IMR-90 (cell line): ENCODE data around the gene RXRB. TPM values are rescaled to one million over a fixed set of nuclear protein-coding genes. Genes with fewer than 3 reads are reported as not detected.

Experiments
- ATAC-seq: fragments of 200-7000 bp; cut with Tn5 transposase; 2 replicates; pipeline ENCODE4 v1.9.1; 2020; ENCODE audit warnings: low read depth, mild to moderate bottlenecking, moderate library complexity
- BruUV-seq: library from RNA; stranded (reverse); fragments of 400-500 nt; replicated peaks from 2 replicates; lab custom pipeline; 2021; lab: Mats Ljungman, UMichigan
- CTCF ChIA-PET: fragments of 300-600 bp; formaldehyde crosslinking; extraction: SDS; loops from one replicate; lab custom pipeline; 2021; ENCODE audit warnings: antibody characterized with exemption; lab: Yijun Ruan, JAX
- POLR2A ChIA-PET: fragments of 300-600 bp; sonication (Branson Sonifier 250); formaldehyde crosslinking; loops from one replicate; lab custom pipeline; 2022; ENCODE audit warnings: antibody characterized with exemption; ENCODE audit not compliant: unreplicated experiment; lab: Charles Lee
- DNase-seq: peaks from one replicate; pipeline ENCODE4 v3.0.0; 2013
- H2AFZ ChIP-seq: replicated peaks from 2 replicates; pipeline ENCODE3; 2013; ENCODE audit warnings: low read length, mild to moderate bottlenecking; ENCODE audit not compliant: poor library complexity
- H2AK5ac ChIP-seq: 2 replicates; pipeline ENCODE4 v1.6.1; 2013; ENCODE audit warnings: low read depth, low read length, inconsistent platforms
- H2AK9ac ChIP-seq: replicated peaks from 2 replicates; pipeline ENCODE3; 2013; ENCODE audit warnings: mild to moderate bottlenecking, low read depth, low read length, moderate library complexity; ENCODE audit not compliant: poor library complexity
- H2BK120ac ChIP-seq: 2 replicates; pipeline ENCODE4 v1.6.1; 2013; ENCODE audit warnings: low read depth, low read length, inconsistent platforms
- H2BK15ac ChIP-seq: 3 replicates; pipeline ENCODE4 v1.6.1; 2013; ENCODE audit warnings: low read depth, low read length, inconsistent platforms
- H2BK20ac ChIP-seq: 2 replicates; pipeline ENCODE4 v1.6.1; 2013; ENCODE audit warnings: low read depth, mild to moderate bottlenecking, inconsistent platforms, low read length, moderate library complexity
- H2BK5ac ChIP-seq: 2 replicates; pipeline ENCODE4 v1.6.1; 2013; ENCODE audit warnings: mild to moderate bottlenecking, low read depth, low read length, inconsistent platforms; ENCODE audit not compliant: poor library complexity, severe bottlenecking
- H3K14ac ChIP-seq: replicated peaks from 2 replicates; pipeline ENCODE4 v1.6.1; 2013; ENCODE audit warnings: low read depth, low read length, inconsistent platforms
- H3K18ac ChIP-seq: 2 replicates; pipeline ENCODE4 v1.6.1; 2013; ENCODE audit warnings: low read depth, low read length, control low read depth
- H3K23ac ChIP-seq: 2 replicates; pipeline ENCODE4 v1.6.1; 2013; ENCODE audit warnings: low read depth, low read length, inconsistent platforms
- H3K27ac ChIP-seq: 2 replicates; pipeline ENCODE4 v1.5.1; 2013; ENCODE audit warnings: mild to moderate bottlenecking, control low read depth, low read length; ENCODE audit not compliant: insufficient read depth
- H3K27me3 ChIP-seq: 2 replicates; pipeline ENCODE4 v1.6.1; 2013; ENCODE audit warnings: low read length; ENCODE audit not compliant: control insufficient read depth, insufficient read depth
- H3K36me3 ChIP-seq: 2 replicates; pipeline ENCODE4 v1.6.1; 2013; ENCODE audit warnings: low read length, mixed read lengths; ENCODE audit not compliant: control insufficient read depth, insufficient read depth
- H3K4ac ChIP-seq: 2 replicates; pipeline ENCODE4 v1.6.1; 2013; ENCODE audit warnings: low read depth, low read length, inconsistent platforms
- H3K4me1 ChIP-seq: 2 replicates; pipeline ENCODE4 v1.6.1; 2013; ENCODE audit warnings: low read length, mixed read lengths; ENCODE audit not compliant: control insufficient read depth, insufficient read depth
- H3K4me2 ChIP-seq: 2 replicates; pipeline ENCODE4 v1.6.1; 2013; ENCODE audit warnings: low read depth, mild to moderate bottlenecking, control low read depth, low read length, moderate library complexity
- H3K4me3 ChIP-seq: 2 replicates; pipeline ENCODE4 v1.5.1; 2013; ENCODE audit warnings: low read depth, mild to moderate bottlenecking, control low read depth, low read length, moderate library complexity; ENCODE audit not compliant: insufficient read depth
- H3K56ac ChIP-seq: 2 replicates; pipeline ENCODE4 v1.6.1; 2013; ENCODE audit warnings: low read length, inconsistent platforms; ENCODE audit not compliant: insufficient read depth; ENCODE audit errors: extremely low read depth
- H3K79me1 ChIP-seq, 2 experiments: 2 replicates each; pipeline ENCODE4 v1.6.1; 2013; ENCODE audit warnings: low read length in 2 of 2, inconsistent platforms in 1 of 2, low read depth in 1 of 2
- H3K9ac ChIP-seq: 2 replicates; pipeline ENCODE4 v1.6.1; 2013; ENCODE audit warnings: low read depth, low read length, control low read depth
- H3K9me1 ChIP-seq: 2 replicates; pipeline ENCODE4 v1.6.1; 2013; ENCODE audit warnings: low read length, inconsistent platforms; ENCODE audit not compliant: insufficient read depth
- H3K9me3 ChIP-seq: 2 replicates; pipeline ENCODE4 v1.6.1; 2013; ENCODE audit warnings: low read length; ENCODE audit not compliant: control insufficient read depth, insufficient read depth
- H4K20me1 ChIP-seq: 2 replicates; pipeline ENCODE4 v1.6.1; 2013; ENCODE audit warnings: low read length, inconsistent platforms; ENCODE audit not compliant: insufficient read depth
- H4K5ac ChIP-seq: 2 replicates; pipeline ENCODE4 v1.6.1; 2013; ENCODE audit warnings: mild to moderate bottlenecking, low read depth, low read length, control low read depth
- H4K8ac ChIP-seq, 2 experiments: 2 replicates each; pipeline ENCODE4 v1.6.1; 2013; ENCODE audit warnings: low read depth in 2 of 2, low read length in 2 of 2, control low read depth in 1 of 2, inconsistent platforms in 1 of 2
- H4K91ac ChIP-seq: 2 replicates; pipeline ENCODE4 v1.6.1; 2013; ENCODE audit warnings: low read depth, low read length, inconsistent platforms; ENCODE audit not compliant: insufficient read depth
- BHLHE40 ChIP-seq: fragments of 150-350 bp; IDR thresholded peaks from 2 replicates; pipeline ENCODE4 v1.6.1; 2016; ENCODE audit warnings: mild to moderate bottlenecking, low read depth, low read length
- CEBPB ChIP-seq: IDR thresholded peaks from 2 replicates; pipeline ENCODE4 v1.6.1; 2012; ENCODE audit warnings: low read depth, low read length, improper control_type of control experiment
- CHD1 ChIP-seq: IDR thresholded peaks from 2 replicates; pipeline ENCODE4 v1.6.1; 2012; ENCODE audit warnings: low read depth, low read length, improper control_type of control experiment
- CTCF ChIP-seq: conservative IDR thresholded peaks from 2 replicates; pipeline ENCODE4 v1.5.1; 2012; ENCODE audit warnings: mild to moderate bottlenecking, low read depth, low read length, improper control_type of control experiment
- ELK1 ChIP-seq: fragments of 150-350 bp; IDR thresholded peaks from 2 replicates; pipeline ENCODE4 v1.6.1; 2016; ENCODE audit warnings: low read depth, mild to moderate bottlenecking, low read length, moderate library complexity, borderline replicate concordance
- FOS ChIP-seq: fragments of 150-350 bp; IDR thresholded peaks from 2 replicates; pipeline ENCODE4 v1.6.1; 2016; ENCODE audit warnings: low read depth, low read length
- MAFK ChIP-seq: IDR thresholded peaks from 2 replicates; pipeline ENCODE4 v1.6.1; 2012; ENCODE audit warnings: low read depth, low read length, improper control_type of control experiment
- MAZ ChIP-seq: IDR thresholded peaks from 2 replicates; pipeline ENCODE4 v1.6.1; 2012; ENCODE audit warnings: low read depth, mild to moderate bottlenecking, low read length, improper control_type of control experiment, moderate library complexity, borderline replicate concordance
- MXI1 ChIP-seq: IDR thresholded peaks from 2 replicates; pipeline ENCODE4 v1.6.1; 2012; ENCODE audit warnings: low read depth, mild to moderate bottlenecking, low read length, moderate library complexity, borderline replicate concordance
- NFE2L2 ChIP-seq: fragments of 150-350 bp; IDR thresholded peaks from 2 replicates; pipeline ENCODE4 v1.6.1; 2016; ENCODE audit warnings: low read depth, mild to moderate bottlenecking, low read length
- POLR2A ChIP-seq: IDR thresholded peaks from 2 replicates; pipeline ENCODE4 v1.6.1; 2012; ENCODE audit warnings: mild to moderate bottlenecking, low read depth, low read length
- RAD21 ChIP-seq: IDR thresholded peaks from 2 replicates; pipeline ENCODE4 v1.6.1; 2012; ENCODE audit warnings: low read length, improper control_type of control experiment
- RCOR1 ChIP-seq: IDR thresholded peaks from 2 replicates; pipeline ENCODE4 v1.6.1; 2012; ENCODE audit warnings: mild to moderate bottlenecking, low read length, improper control_type of control experiment; ENCODE audit not compliant: insufficient replicate concordance
- RFX5 ChIP-seq: IDR thresholded peaks from 2 replicates; pipeline ENCODE4 v1.8.0; 2012; ENCODE audit warnings: low read depth, mild to moderate bottlenecking, low read length, moderate library complexity
- SMC3 ChIP-seq: fragments of 150-350 bp; IDR thresholded peaks from 2 replicates; pipeline ENCODE4 v1.6.1; 2016; ENCODE audit warnings: low read depth, mild to moderate bottlenecking, antibody characterized with exemption, low read length, moderate library complexity
- USF2 ChIP-seq: fragments of 150-350 bp; IDR thresholded peaks from 2 replicates; pipeline ENCODE4 v1.6.1; 2017; ENCODE audit warnings: mild to moderate bottlenecking, antibody characterized with exemption, low read length, low read depth
- WGBS, 2 experiments: methylation state at CpG; one replicate each; pipeline versions ENCODE4 v1.1.5 to v1.1.7; 2013; ENCODE audit warnings: missing lambda C conversion rate in 2 of 2; ENCODE audit not compliant: insufficient read length in 1 of 2; ENCODE audit errors: extremely low coverage in 2 of 2; 5-methylcytosine and 5-hydroxymethylcytosine counted together
- dilution Hi-C: fragments of 300-500 bp; cut with HindIII; formaldehyde crosslinking; loops from one replicate; pipeline ENCODE4 v1.14.3; 2018; ENCODE audit warnings: low sequenced_read_pairs; ENCODE audit not compliant: unreplicated experiment
- in situ Hi-C: fragments of 300-500 bp; cut with MboI; formaldehyde crosslinking; loops from 3 replicates; pipeline ENCODE4 v1.14.3; 2019; ENCODE audit warnings: low sequenced_read_pairs, inconsistent platforms, mixed read lengths
- intact Hi-C: fragments of 100-400 bp; cut with micrococcal nuclease; formaldehyde crosslinking; loops from 2 replicates; pipeline ENCODE4 v1.10.0; 2022
- polyA plus RNA-seq, 3 experiments: library from polyadenylated mRNA; depleted of rRNA; stranded (reverse); fragments of >200 nt; gene quantifications; 2 replicates each; pipeline ENCODE4 v1.2.3, GENCODE V29; 2012; ENCODE audit warnings: low replicate concordance in 1 of 3
- total RNA-seq: library from RNA; depleted of rRNA; stranded (reverse); fragments of >200 nt; gene quantifications from 2 replicates; pipeline ENCODE4 v1.2.3, GENCODE V29; 2012

Gene RXRB
- total and polyA plus RNA-seq, 2 of the 4 experiments (the other 2 are of a cell fraction) = 18.6 to 53.7 TPM

GRCh38 chr6:33193619-33194018 is 6.8 kb downstream of the RXRB start:
- ChIA-PET POLR2A (no interaction called here), CTCF (no interaction called here)
- no peak for DNase-seq
- no peak for TF ChIP-seq ELK1
- TF ChIP-seq RFX5 = no peak
- TF ChIP-seq MXI1 = no peak
- TF ChIP-seq MAZ = no peak
- no peak for TF ChIP-seq RCOR1
- TF ChIP-seq SMC3 = no peak
- no peak for TF ChIP-seq CHD1
- no peak for TF ChIP-seq POLR2A
- no peak for TF ChIP-seq BHLHE40
- no peak for TF ChIP-seq RAD21
- no peak for TF ChIP-seq NFE2L2
- TF ChIP-seq FOS = no peak
- TF ChIP-seq CEBPB = no peak
- no peak for TF ChIP-seq USF2
- no peak for TF ChIP-seq CTCF
- TF ChIP-seq MAFK = no peak
- no CpG with 5 or more reads among the region's 6 CpGs for WGBS, 2 experiments
- no peak overlapping the region for H3K4me2 ChIP-seq
- no peak overlapping the region for H2BK120ac ChIP-seq
- H2AK9ac ChIP-seq = no peak overlapping the region
- no peak overlapping the region for H3K14ac ChIP-seq
- intact Hi-C loops (no loop called here), dilution Hi-C loops (no loop called here), in situ Hi-C loops (no loop called here)
- H3K56ac ChIP-seq = no peak overlapping the region
- H2BK20ac ChIP-seq = no peak overlapping the region
- H3K9ac ChIP-seq = no peak overlapping the region
- H3K79me1 ChIP-seq = peaks cover 8 to 35% of the 10 kb centered on the region in 2 experiments; a peak in 3 of 4 replicates
- H2BK5ac ChIP-seq = no peak overlapping the region
- H2BK15ac ChIP-seq = no peak overlapping the region
- H2AFZ ChIP-seq = no peak overlapping the region
- no peak overlapping the region for H3K4me3 ChIP-seq
- no peak overlapping the region for H3K23ac ChIP-seq
- H3K18ac ChIP-seq = no peak overlapping the region
- peaks cover 30% of the 10 kb centered on the region for H3K36me3 ChIP-seq
- H4K91ac ChIP-seq = no peak overlapping the region
- peaks cover 4% of the 10 kb centered on the region for H3K9me1 ChIP-seq
- no peaks in the 10 kb centered on the region for H3K9me3 ChIP-seq
- no peak overlapping the region for H3K27ac ChIP-seq
- BruUV-seq = no TSS peak
- H4K20me1 ChIP-seq = peaks cover 23% of the 10 kb centered on the region; the same call in 1 of the 2 replicates
- no peak overlapping the region for H4K8ac ChIP-seq
- H4K5ac ChIP-seq = no peak overlapping the region
- no peak overlapping the region for H2AK5ac ChIP-seq
- no peak for ATAC-seq
- peaks cover 37% of the 10 kb centered on the region for H3K27me3 ChIP-seq
- H3K4me1 ChIP-seq = peaks cover 4% of the 10 kb centered on the region; the same call in 1 of the 2 replicates
- no peak overlapping the region for H3K4ac ChIP-seq
